NCI-H460 (cell line): ENCODE data around the gene AOAH. TPM values are rescaled to one million over a fixed set of nuclear protein-coding genes. Genes with fewer than 3 reads are reported as not detected.
A peak's percentile ranks its signal among the peaks of the same experiment; 100 is the strongest.
"Not testable (repeated sequence)": the region's sequence is repeated elsewhere in the genome, so short reads cannot be mapped to it uniquely, and the experiment has no call there.

ENCODE experiments used
- DNase-seq: peaks from one replicate; pipeline ENCODE4 v3.0.0-alpha.2; 2016; ENCODE audit warnings: low read depth; ENCODE audit errors: extremely low read depth
- total RNA-seq: library from RNA; depleted of rRNA; stranded (reverse); fragments of >200 nt; shearing (Covaris generic); gene quantifications from 2 replicates; pipeline ENCODE4 v1.2.3, GENCODE V29; 2014

The AOAH gene
- total RNA-seq, 1 experiment from 2014 or later: 0.10 TPM

DNA sequence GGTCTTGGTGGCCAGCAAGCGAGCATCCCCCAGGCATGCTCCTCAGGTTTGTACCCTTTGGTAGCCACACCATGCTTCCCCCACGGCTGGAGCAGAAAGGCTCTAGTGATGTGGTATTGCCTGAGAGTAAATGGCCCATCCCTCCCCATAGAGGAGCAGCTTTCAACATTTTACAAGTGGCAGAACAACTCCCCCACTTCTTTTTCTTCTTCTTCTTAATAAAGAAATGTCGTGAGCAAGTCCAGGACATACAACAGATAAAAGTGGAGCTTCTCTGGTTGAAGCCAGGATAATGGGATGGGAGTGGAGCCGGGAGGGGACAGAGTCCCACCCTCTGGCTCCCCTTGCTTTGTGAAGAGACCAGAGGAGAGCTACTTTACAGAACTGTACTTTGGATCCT lies 203.2 kb downstream of the AOAH start:
- DNase-seq: no peak

GRCh38 chr7:36515847-36516246 lies 208.4 kb downstream of the AOAH start:
- DNase-seq: no peak

DNA sequence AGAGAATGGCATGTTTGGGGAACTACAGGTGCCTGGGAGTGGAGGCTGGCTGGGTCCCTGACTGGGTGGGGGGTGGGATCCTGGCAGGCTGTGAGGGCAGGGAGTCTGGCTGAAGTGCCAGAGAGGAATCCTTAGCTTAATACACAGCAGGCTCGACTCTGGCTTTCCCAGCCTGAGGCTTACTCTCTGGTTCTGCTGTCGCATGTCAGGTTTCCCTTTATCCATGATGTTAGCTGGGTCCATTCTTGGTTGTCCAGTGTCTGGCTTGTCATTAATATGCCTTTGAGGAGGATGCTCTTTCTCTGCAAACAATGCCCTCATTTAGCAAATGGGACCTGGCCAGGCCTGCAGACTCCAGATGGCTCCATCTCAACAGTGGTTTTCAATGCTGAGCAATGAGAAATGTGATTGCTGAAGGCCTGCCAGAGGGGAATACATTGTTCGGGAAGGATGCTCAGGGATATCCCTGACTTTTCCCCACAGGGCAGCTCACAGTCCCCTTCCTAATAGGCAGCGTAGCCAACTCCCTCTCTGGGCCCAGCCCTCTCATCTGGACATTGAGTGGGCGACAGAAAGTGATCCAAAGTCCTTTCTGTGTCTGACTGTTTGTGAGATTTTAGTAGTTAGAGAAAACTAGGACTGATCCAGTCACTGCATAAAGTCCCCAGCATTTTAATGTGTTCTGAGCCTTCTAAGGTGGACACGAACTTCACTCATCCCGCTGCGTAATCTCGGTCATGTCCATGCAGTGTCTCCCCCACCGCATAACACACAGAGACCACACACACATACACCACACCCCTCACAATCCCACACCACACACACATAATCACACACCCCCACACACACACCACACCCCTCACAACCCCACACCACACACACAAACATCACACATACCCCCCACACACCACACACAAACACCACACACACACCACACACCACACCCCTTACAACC lies 209.7 kb downstream of the AOAH start:
- no peak for DNase-seq

GRCh38 chr7:36513393-36513792 lies 210.9 kb downstream of the AOAH start:
- DNase-seq: no peak

GRCh38 chr7:36512616-36513015 lies 211.7 kb downstream of the AOAH start:
- no peak for DNase-seq

DNA sequence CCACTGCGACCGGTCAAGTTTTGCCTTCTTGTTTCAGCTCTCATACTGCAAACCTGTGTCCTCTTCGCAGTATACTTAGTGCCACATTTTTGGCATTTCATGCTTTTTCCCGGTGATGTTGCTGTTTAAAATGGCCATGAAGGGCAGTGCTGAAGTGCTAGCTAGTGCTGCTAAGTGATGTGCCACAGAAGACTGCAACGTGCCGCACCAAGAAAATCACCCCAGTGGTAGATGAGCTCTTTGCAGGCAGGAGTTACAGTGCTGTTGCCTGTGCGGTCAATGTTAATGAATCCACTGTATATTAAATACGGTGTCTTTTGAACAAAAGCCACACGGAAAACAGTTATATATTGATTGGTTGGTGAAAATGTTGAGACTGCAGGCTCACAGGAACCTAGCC lies 214.3 kb downstream of the AOAH start:
- DNase-seq: no peak

DNA sequence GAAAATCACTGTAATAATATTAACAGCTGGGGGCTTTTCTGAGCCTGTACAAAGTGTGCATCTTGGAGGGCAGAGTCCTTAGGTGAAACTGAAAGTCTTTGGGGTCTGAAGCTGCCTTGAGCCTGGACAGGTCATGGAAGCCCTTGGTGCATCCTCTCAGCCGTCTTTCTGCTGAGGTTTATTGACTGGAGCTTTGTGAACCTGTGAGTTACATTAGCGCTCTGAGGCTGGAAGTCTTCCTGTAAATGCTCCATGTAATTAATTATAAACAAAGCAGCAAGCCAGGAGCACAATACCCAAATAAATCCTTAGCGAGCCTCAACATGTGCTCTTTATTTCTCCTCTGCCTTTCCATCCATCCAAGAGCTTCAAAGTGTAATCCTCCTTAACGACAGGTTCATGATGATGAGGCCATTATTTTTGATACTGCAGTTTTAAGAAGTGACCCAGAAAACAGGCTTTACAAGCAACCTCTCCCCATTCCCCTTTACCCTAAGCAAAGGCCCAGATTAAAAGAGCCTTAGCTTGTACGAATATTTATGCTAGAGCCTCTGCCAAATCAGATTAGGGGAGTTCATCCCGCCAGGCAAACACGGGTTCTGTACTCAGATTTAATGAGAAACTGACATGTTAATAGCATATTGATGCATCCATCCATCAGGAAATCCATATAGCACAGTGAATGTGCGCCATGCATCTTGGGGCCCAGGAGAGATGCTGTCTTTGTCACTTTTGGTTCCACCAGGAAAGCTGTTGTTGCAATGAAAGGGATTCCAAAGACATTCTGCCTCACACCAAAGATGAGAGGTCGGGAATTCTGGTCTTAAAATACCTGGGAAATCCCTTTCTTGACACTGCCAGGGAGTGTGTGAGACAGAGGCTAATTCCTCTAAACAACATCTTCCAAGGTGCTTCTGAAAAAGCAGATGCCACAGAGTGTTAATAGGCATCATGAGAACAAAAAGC lies 216.5 kb downstream of the AOAH start:
- no peak for DNase-seq

DNA sequence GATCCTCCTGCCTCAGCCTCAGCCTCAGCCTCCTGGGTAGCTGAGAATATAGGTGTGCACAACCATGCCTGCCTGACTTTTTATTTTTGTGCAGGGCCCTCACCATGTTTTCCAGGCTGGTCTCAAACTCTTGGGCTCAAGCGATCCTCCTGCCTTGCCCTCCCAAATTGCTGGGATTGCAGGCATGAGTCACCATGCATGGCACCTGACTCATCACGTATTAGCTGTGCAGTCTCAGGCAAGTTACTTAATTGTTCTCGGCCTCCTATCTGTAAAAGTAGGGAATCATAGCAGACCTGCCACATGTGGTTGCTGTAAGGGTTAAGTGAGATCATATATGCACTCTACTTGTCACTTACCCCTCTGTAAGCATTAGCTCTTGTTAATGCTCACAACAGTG lies 217.5 kb downstream of the AOAH start:
- DNase-seq: no peak

DNA sequence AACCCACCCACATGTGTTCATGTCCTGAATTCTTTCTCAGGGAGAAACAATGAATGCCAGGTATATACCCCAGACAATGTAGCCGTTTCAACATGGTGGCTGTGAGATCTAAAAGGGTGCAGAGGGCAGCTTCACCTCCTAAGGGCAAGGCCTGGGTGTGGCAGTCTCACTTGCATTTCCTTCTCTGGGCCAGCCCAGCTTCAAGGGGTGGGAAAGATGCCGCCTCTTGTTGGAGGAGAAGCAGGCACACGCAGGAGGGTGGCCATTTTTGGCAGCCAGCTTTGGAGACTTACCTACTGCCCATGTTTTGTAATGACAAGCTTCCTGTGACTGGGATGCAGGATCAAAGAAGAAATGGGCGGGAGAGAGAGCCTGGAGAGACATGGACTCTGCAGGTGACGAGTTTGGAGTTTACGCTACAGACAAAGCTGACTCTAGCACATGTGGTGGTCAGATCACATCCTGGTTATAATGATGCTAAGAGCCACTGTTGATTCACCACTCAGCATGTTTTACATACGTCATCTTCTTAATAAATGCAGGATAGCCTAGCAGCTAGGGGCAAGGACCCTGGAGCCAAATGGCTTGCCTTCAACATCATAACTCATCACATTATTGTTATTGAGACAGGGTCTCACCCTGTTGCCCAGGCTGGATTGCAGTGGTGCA lies 218.0 kb downstream of the AOAH start:
- DNase-seq: no peak

- not testable (repeated sequence) for DNase-seq
Observed at GRCh38 chr7:36504617-36505016, 219.7 kb downstream of the AOAH start.

DNA sequence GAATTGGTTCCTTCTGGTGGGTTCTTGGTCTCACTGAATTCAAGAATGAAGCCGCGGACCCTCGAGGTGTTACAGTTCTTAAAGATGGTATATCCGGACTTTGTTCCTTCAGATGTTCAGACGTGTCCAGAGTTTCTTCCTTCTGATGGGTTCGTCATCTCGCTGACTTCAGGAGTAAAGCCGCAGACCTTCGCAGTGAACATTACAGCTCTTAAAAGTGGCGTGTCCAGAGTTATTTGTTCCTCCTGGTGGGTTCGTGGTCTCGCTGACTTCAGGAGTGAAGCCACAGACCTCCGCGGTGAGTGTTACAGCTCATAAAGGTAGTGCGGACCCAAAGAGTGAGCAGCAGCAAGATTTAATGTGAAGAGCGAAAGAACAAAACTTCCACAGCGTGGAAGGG lies 220.1 kb downstream of the AOAH start:
- DNase-seq: not testable (repeated sequence)

GRCh38 chr7:36497775-36498174 lies 226.5 kb downstream of the AOAH start:
- DNase-seq: no peak

- not testable (repeated sequence) for DNase-seq
Observed at GRCh38 chr7:36497176-36497575, 227.1 kb downstream of the AOAH start.

DNA sequence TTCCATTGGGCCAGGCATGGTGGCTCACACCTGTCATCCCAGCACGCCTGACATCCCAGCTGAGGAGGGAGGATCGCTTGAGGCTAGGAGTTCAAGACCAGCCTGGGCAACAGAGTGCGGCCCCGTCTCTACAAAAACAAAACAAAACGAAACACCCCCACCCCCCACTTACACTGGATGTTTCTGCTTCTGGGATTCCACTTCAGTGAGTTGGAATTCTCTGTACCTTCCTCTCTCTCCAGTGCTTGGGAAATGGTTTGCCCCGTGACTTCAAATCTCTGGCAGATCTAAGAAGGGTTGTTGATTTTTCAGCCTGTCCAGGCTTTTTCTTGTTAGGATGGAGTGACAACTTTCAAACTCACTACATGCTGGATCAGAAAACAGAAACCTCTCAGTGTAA lies 227.7 kb downstream of the AOAH start:
- DNase-seq: no peak

DNA sequence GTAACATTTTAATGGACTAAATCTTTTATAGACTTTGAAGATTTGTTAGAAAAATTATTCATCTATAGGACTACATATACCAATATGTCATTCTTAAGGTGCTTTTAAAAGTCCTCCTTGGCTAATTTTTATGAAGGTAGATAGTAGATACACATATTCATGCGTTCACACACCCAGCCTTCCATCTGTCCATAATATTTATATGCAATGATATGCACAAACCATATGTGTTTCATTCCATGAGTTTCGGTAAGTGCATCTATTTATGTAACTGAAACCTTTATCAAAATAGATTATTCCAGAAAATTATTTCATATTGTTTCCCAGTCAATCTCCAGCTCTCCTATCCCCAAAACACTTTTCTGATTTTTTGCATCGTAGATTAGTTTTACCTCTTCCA lies 233.0 kb downstream of the AOAH start:
- DNase-seq: no peak

DNA sequence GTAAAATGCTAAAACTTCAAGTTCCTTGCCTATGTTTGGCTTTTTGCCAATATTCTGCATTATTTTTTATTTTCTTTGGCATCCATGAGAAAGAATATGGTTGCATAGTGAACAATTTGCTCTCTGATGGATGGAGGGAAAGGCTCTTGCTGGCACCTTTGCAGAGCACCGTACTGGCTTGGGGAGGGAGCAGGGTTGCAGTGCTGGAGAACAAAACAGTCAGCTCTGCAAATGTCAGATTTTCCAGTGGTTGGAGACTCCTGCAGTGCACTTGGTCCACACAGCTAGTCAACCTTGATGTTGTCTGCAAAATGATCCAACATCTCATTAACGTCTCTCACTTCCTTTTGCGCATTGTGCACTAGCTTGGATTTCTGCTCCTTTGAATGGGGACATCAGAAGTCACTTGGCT lies 233.9 kb downstream of the AOAH start:
- DNase-seq: no peak

- not testable (repeated sequence) for DNase-seq
Observed at GRCh38 chr7:36488672-36489071, 235.6 kb downstream of the AOAH start.

GRCh38 chr7:36487756-36488336 lies 236.4 kb downstream of the AOAH start:
- peak; percentile 60 for DNase-seq

DNA sequence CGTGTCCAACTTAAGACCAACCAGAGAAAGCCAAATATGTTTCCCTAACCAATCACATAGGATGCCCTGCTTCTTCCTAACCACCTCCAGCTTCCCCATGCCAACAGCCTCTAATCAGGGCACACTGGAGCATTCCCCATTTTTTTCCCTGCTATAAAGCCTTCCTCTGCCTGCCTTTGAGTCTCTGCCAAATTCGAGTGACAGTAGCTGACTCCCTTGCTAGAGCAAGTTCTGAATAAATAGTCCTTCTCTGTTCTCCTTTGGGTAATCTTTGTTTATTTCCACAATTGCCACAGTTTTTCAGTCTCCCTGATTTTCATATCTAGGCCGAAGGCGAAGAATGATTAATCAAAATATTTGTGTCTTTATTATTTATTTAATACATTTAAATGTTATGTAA lies 238.0 kb downstream of the AOAH start:
- DNase-seq: no peak

- no peak for DNase-seq
Observed at GRCh38 chr7:36484265-36484664, 240.0 kb downstream of the AOAH start.
